Measurements from ENCODE around the gene CA10. TPM values are rescaled to one million over a fixed set of nuclear protein-coding genes. Genes with fewer than 3 reads are reported as not detected.

The CA10 gene
- polyA plus RNA-seq, 1 donor (not counting 4 experiments of a cell fraction or from before 2014, with no cell fraction given), result 2.9 TPM

DNA sequence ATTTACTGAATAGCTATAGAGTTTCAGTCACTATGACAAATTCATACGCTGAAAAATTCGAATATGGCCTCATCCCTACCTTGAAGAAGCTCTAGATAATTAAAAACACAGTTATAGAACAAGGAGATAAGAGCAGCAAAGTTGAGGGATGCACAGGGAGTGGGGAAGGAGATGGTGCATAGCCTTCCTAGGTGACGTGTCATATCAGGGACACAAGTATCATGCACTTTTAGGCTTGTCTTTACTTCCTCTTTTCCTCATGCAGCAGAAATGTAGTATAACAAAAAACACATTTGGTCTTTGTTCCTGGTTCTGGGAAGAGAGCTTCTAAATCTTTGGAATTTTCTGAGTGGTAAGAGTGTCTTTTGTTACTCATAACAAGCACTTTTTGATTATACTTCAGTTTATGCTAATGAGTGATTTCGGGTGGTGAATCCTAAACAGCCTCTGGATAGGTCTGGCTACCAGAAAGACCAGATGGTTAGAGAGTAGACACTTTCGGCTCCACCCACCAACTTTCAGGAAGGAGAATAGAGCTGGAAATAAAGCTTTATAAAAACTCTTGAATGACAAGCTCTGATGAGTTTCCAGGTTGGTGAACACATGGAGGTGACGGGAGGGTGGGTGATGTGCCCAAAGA lies 556.8 kb downstream of the CA10 start:
- no peak for TF ChIP-seq EZH2 (IDR thresholded peaks at IDR 0.05; ENCODE audit: low read length)
- TF ChIP-seq, protein P1, sequence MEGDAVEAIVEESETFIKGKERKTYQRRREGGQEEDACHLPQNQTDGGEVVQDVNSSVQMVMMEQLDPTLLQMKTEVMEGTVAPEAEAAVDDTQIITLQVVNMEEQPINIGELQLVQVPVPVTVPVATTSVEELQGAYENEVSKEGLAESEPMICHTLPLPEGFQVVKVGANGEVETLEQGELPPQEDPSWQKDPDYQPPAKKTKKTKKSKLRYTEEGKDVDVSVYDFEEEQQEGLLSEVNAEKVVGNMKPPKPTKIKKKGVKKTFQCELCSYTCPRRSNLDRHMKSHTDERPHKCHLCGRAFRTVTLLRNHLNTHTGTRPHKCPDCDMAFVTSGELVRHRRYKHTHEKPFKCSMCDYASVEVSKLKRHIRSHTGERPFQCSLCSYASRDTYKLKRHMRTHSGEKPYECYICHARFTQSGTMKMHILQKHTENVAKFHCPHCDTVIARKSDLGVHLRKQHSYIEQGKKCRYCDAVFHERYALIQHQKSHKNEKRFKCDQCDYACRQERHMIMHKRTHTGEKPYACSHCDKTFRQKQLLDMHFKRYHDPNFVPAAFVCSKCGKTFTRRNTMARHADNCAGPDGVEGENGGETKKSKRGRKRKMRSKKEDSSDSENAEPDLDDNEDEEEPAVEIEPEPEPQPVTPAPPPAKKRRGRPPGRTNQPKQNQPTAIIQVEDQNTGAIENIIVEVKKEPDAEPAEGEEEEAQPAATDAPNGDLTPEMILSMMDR (optimal IDR thresholded peaks at IDR 0.05 in 1 of 3, IDR thresholded peaks at IDR 0.05 in 1 of 3, conservative IDR thresholded peaks at IDR 0.05 in 1 of 3; ENCODE audit: extremely low read depth in 1 of 3, insufficient read depth in 2 of 3, low read length in 3 of 3), result no peak
- no peak for FAIRE-seq

DNA sequence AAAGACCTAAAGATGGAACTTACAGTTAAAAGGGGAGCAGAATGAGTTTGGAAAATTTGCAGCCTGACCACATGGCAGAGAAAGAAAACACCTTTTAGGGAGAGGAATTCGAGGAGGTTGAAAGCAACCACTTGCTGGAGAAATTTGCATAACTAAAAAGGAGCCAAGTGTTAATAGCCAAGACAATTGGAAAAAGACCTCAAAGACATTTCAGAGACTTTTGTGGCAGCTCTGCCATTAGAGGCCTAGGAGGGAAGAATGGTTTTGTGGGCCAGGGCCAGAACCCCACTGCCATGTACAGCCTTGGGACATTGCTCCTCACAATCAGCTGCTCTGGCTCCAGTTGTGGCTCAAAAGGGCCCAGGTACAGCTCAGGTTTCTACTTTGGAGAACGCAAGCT lies 559.7 kb downstream of the CA10 start:
- H2AFZ ChIP-seq (ENCODE audit: control insufficient read depth, low read length), result no peak overlapping the region
- no peaks in the 10 kb centered on the region for H3K27me3 ChIP-seq (ENCODE audit: control insufficient read depth, extremely low read depth, insufficient read depth, low read length)
- H3K4me1 ChIP-seq (ENCODE audit: control insufficient read depth, extremely low read depth, insufficient read depth, low read length), result no peaks in the 10 kb centered on the region
- H3K4me2 ChIP-seq (ENCODE audit: control insufficient read depth, extremely low read depth, insufficient read depth, low read depth, low read length), result no peak overlapping the region
- no peak for DNase-seq (ENCODE audit: low read depth, low spot score)
- TF ChIP-seq, protein P1 (optimal IDR thresholded peaks at IDR 0.05 in 1 of 3, IDR thresholded peaks at IDR 0.05 in 1 of 3, conservative IDR thresholded peaks at IDR 0.05 in 1 of 3; ENCODE audit: extremely low read depth in 1 of 3, insufficient read depth in 2 of 3, low read length in 3 of 3), result no peak
- no peak for TF ChIP-seq EZH2 (IDR thresholded peaks at IDR 0.05; ENCODE audit: low read length)
- H3K27ac ChIP-seq (ENCODE audit: control insufficient read depth, insufficient read depth, low read length), result no peak overlapping the region
- H3K36me3 ChIP-seq (ENCODE audit: control insufficient read depth in 2 of 2, extremely low read depth in 1 of 2, insufficient read depth in 2 of 2, low read length in 2 of 2), result no peaks in the 10 kb centered on the region
- H3K9ac ChIP-seq (ENCODE audit: control insufficient read depth, extremely low read depth, insufficient read depth, low read length), result no peak overlapping the region
- H3K4me3 ChIP-seq (ENCODE audit: control insufficient read depth in 2 of 3, extremely low read depth in 1 of 3, insufficient read depth in 2 of 3, low read depth in 1 of 3, low read length in 3 of 3), result no peak overlapping the region
- dilution Hi-C loops (cut with MboI; ENCODE audit: extremely low pct_ligation_motif_present, low sequenced_read_pairs), result no loop called here
- H3K9me3 ChIP-seq (ENCODE audit: control insufficient read depth, low read depth, low read length), result no peaks in the 10 kb centered on the region
- no peaks in the 10 kb centered on the region for H4K20me1 ChIP-seq (ENCODE audit: control insufficient read depth, extremely low read depth, insufficient read depth, low read length)
- no peaks in the 10 kb centered on the region for H3K9me1 ChIP-seq (ENCODE audit: control insufficient read depth, extremely low read depth, insufficient read depth, low read length)
- no peaks in the 10 kb centered on the region for H3K79me2 ChIP-seq (ENCODE audit: control insufficient read depth, insufficient read depth, low read length)
- FAIRE-seq, result no peak

More for the DNA sequence above, 556.8 kb downstream of the CA10 start:
- Histone ChIP-seq H3K4me2 (ENCODE audit: control insufficient read depth, extremely low read depth, insufficient read depth, low read depth, low read length) (no peak overlapping the region), H3K9me1 (ENCODE audit: control insufficient read depth, extremely low read depth, insufficient read depth, low read length) (no peaks in the 10 kb centered on the region), H2AFZ (ENCODE audit: control insufficient read depth, low read length) (no peak overlapping the region), H4K20me1 (ENCODE audit: control insufficient read depth, extremely low read depth, insufficient read depth, low read length) (no peaks in the 10 kb centered on the region), H3K4me3 (ENCODE audit: control insufficient read depth in 2 of 3, extremely low read depth in 1 of 3, insufficient read depth in 2 of 3, low read depth in 1 of 3, low read length in 3 of 3) (no peak overlapping the region), H3K9ac (ENCODE audit: control insufficient read depth, extremely low read depth, insufficient read depth, low read length) (no peak overlapping the region), H3K9me3 (ENCODE audit: control insufficient read depth, low read depth, low read length) (no peaks in the 10 kb centered on the region), H3K27me3 (ENCODE audit: control insufficient read depth, extremely low read depth, insufficient read depth, low read length) (no peaks in the 10 kb centered on the region), H3K36me3 (ENCODE audit: control insufficient read depth in 2 of 2, extremely low read depth in 1 of 2, insufficient read depth in 2 of 2, low read length in 2 of 2) (no peaks in the 10 kb centered on the region), H3K79me2 (ENCODE audit: control insufficient read depth, insufficient read depth, low read length) (no peaks in the 10 kb centered on the region), H3K4me1 (ENCODE audit: control insufficient read depth, extremely low read depth, insufficient read depth, low read length) (no peaks in the 10 kb centered on the region), H3K27ac (ENCODE audit: control insufficient read depth, insufficient read depth, low read length) (no peak overlapping the region)
- DNase-seq (ENCODE audit: low read depth, low spot score), result no peak
- dilution Hi-C loops (cut with MboI; ENCODE audit: extremely low pct_ligation_motif_present, low sequenced_read_pairs), result no loop called here

Measured in keratinocyte (primary cell).